ENCODE data around the gene TLCD3A.

The TLCD3A gene

GRCh38 chr17:699345-699744 lies 33.1 kb upstream of the TLCD3A start:
- TF ChIP-seq ZNF274 (IDR thresholded peaks at IDR 0.05; ENCODE audit: low read depth, low read length), result no peak
- H3K4me3 ChIP-seq (ENCODE audit: low read length), result no peak overlapping the region

GRCh38 chr17:700504-701094 lies 31.8 kb upstream of the TLCD3A start:
- H3K4me3 ChIP-seq (ENCODE audit: low read length), result no peak overlapping the region
- no peak for TF ChIP-seq ZNF274 (IDR thresholded peaks at IDR 0.05; ENCODE audit: low read depth, low read length)

GRCh38 chr17:703081-703875 lies 29.1 kb upstream of the TLCD3A start:
- TF ChIP-seq ZNF274 (IDR thresholded peaks at IDR 0.05; ENCODE audit: low read depth, low read length), result no peak
- H3K4me3 ChIP-seq (ENCODE audit: low read length), result no peak overlapping the region

- no peak for TF ChIP-seq ZNF274 (IDR thresholded peaks at IDR 0.05; ENCODE audit: low read depth, low read length)
- no peak overlapping the region for H3K4me3 ChIP-seq (ENCODE audit: low read length)
Measured at GRCh38 chr17:704111-704864, 28.1 kb upstream of the TLCD3A start.

GRCh38 chr17:705011-705410 lies 27.4 kb upstream of the TLCD3A start:
- no peak overlapping the region for H3K4me3 ChIP-seq (ENCODE audit: low read length)
- TF ChIP-seq ZNF274 (IDR thresholded peaks at IDR 0.05; ENCODE audit: low read depth, low read length), result no peak

GRCh38 chr17:705863-706262 lies 26.5 kb upstream of the TLCD3A start:
- TF ChIP-seq ZNF274 (IDR thresholded peaks at IDR 0.05; ENCODE audit: low read depth, low read length), result no peak
- H3K4me3 ChIP-seq (ENCODE audit: low read length), result no peak overlapping the region

- H3K4me3 ChIP-seq (ENCODE audit: low read length), result no peak overlapping the region
- TF ChIP-seq ZNF274 (IDR thresholded peaks at IDR 0.05; ENCODE audit: low read depth, low read length), result no peak
Measured at GRCh38 chr17:708132-708531, 24.3 kb upstream of the TLCD3A start.

GRCh38 chr17:718075-718474 lies 14.3 kb upstream of the TLCD3A start:
- no peak for TF ChIP-seq ZNF274 (IDR thresholded peaks at IDR 0.05; ENCODE audit: low read depth, low read length)
- no peak overlapping the region for H3K4me3 ChIP-seq (ENCODE audit: low read length)

- no peak overlapping the region for H3K4me3 ChIP-seq (ENCODE audit: low read length)
- TF ChIP-seq ZNF274 (IDR thresholded peaks at IDR 0.05; ENCODE audit: low read depth, low read length), result no peak
Measured at GRCh38 chr17:720706-721539, 11.5 kb upstream of the TLCD3A start.

- no peak overlapping the region for H3K4me3 ChIP-seq (ENCODE audit: low read length)
- no peak for TF ChIP-seq ZNF274 (IDR thresholded peaks at IDR 0.05; ENCODE audit: low read depth, low read length)
Measured at GRCh38 chr17:721540-721937, 10.9 kb upstream of the TLCD3A start.

- TF ChIP-seq ZNF274 (IDR thresholded peaks at IDR 0.05; ENCODE audit: low read depth, low read length), result no peak
- H3K4me3 ChIP-seq (ENCODE audit: low read length), result no peak overlapping the region
Measured at GRCh38 chr17:725084-725483, 7.3 kb upstream of the TLCD3A start.

- H3K4me3 ChIP-seq (ENCODE audit: low read length), result no peak overlapping the region
- no peak for TF ChIP-seq ZNF274 (IDR thresholded peaks at IDR 0.05; ENCODE audit: low read depth, low read length)
Measured at GRCh38 chr17:725746-726145, 6.7 kb upstream of the TLCD3A start.

- H3K4me3 ChIP-seq (ENCODE audit: low read length), result no peak overlapping the region
- TF ChIP-seq ZNF274 (IDR thresholded peaks at IDR 0.05; ENCODE audit: low read depth, low read length), result no peak
Measured at GRCh38 chr17:726271-726919, 6.0 kb upstream of the TLCD3A start.

- no peak for TF ChIP-seq ZNF274 (IDR thresholded peaks at IDR 0.05; ENCODE audit: low read depth, low read length)
- H3K4me3 ChIP-seq (ENCODE audit: low read length), result no peak overlapping the region
Measured at GRCh38 chr17:728911-729310, 3.5 kb upstream of the TLCD3A start.
